A673 (cell line): ENCODE results near the gene SCGB1D1.

Source experiments
- CTCF ChIP-seq: fragments of 300-800, 200-600 bp; sonication (generic); conservative IDR thresholded peaks from 2 replicates; pipeline ENCODE4 v1.5.1; 2017; ENCODE audit warnings: low read depth, mild to moderate bottlenecking, antibody characterized with exemption, low read length, moderate library complexity, mixed read lengths
- EZH2 ChIP-seq: fragments of 200-600 bp; sonication (generic); IDR thresholded peaks from 2 replicates; pipeline ENCODE4 v1.6.1; 2017; ENCODE audit warnings: borderline replicate concordance, low read depth, mild to moderate bottlenecking, mixed read lengths, antibody characterized with exemption, low read length; ENCODE audit not compliant: poor library complexity, severe bottlenecking

GRCh38 chr11:62190011-62190410, at the start of gene SCGB1D1:
- TF ChIP-seq CTCF (no peak), EZH2 (no peak)
